Brain microvascular endothelial cell (primary cell): ENCODE measurements around the gene HOXB2.

ENCODE experiments used
- DNase-seq: peaks from one replicate; pipeline ENCODE4 v3.0.0-alpha.2; 2020
- H3K27ac ChIP-seq: fragments of 250-450 bp; sonication (Bioruptor Pico); 2 replicates; pipeline ENCODE4 v1.5.1; 2020; ENCODE audit warnings: mild to moderate bottlenecking, moderate library complexity
- H3K27me3 ChIP-seq: fragments of 250-450 bp; sonication (Bioruptor Pico); replicated peaks from 2 replicates; pipeline ENCODE4 v1.5.1; 2020; ENCODE audit warnings: mild to moderate bottlenecking
- H3K36me3 ChIP-seq: fragments of 250-450 bp; sonication (Bioruptor Pico); replicated peaks from 2 replicates; pipeline ENCODE4 v1.5.1; 2020; ENCODE audit warnings: mild to moderate bottlenecking
- H3K4me3 ChIP-seq: 2 replicates; pipeline ENCODE4 v1.5.1; 2011; ENCODE audit warnings: low read depth, mild to moderate bottlenecking, control low read depth, low read length, moderate library complexity
- CTCF ChIP-seq: IDR thresholded peaks from 2 replicates; pipeline ENCODE4 v1.5.1; 2011; ENCODE audit warnings: low read depth, mild to moderate bottlenecking, moderate library complexity, low read length, control low read depth, inconsistent platforms; ENCODE audit errors: missing control alignments
- in situ Hi-C: cut with HindIII; loops from 2 replicates; pipeline ENCODE4 v1.10.0; 2017; ENCODE audit warnings: low sequenced_read_pairs, low pct_ligation_motif_present

HOXB2 gene

DNA sequence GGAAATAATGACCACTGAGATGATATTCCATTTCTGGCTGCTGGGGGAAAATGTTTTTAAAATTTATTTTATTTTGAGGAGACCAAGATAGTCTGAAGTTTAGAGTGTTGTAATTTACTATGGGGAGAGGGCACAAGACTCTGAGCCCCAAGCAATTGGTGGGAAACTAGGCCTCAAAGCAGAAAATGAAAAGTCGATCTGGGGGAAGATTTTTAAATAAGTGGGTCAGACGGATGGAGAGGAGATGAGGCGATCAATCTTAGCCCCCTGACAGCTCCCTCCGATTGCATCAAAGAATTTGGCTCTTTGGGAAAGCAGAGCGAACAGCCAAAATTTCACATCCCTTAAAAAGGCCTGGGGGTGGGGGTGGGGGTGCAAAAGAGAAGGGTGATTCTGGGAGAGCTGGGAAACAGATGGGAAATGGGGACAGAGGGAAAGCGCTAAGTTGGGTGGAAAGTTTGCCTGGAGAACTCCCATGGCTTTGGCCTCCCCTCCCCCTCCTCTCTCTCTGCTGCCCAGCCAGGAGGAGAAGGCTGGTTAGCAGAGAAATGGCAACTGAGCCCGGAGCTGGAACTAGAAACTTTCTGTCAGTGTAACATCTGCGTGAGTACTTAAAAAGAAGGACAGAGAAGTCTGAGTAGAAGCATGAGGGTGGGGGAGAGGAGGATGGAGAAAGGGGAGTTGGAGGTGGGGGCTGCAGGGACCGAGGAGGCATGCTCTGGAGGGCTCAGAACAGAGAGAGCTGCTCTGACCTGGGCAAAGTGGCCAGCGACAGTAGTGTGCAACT is 1.4 kb upstream of the HOXB2 start:
- Histone ChIP-seq H3K36me3 (no peaks in the 10 kb centered on the region), H3K4me3 (peak overlapping the region; percentile 17), H3K27me3 (peaks cover 88% of the 10 kb centered on the region), H3K27ac (no peak overlapping the region)
- DNase-seq = no peak
- TF ChIP-seq CTCF = no peak
- in situ Hi-C loops = no loop called here

- no peak overlapping the region for H3K27ac ChIP-seq
- DNase-seq = no peak
- in situ Hi-C loops = no loop called here
- no peak for TF ChIP-seq CTCF
- H3K4me3 ChIP-seq = no peak overlapping the region
- no peaks in the 10 kb centered on the region for H3K36me3 ChIP-seq
- peaks cover 91% of the 10 kb centered on the region for H3K27me3 ChIP-seq
These were observed 630 bp upstream of the HOXB2 start for GRCh38 chr17:48545539-48545938.

DNA sequence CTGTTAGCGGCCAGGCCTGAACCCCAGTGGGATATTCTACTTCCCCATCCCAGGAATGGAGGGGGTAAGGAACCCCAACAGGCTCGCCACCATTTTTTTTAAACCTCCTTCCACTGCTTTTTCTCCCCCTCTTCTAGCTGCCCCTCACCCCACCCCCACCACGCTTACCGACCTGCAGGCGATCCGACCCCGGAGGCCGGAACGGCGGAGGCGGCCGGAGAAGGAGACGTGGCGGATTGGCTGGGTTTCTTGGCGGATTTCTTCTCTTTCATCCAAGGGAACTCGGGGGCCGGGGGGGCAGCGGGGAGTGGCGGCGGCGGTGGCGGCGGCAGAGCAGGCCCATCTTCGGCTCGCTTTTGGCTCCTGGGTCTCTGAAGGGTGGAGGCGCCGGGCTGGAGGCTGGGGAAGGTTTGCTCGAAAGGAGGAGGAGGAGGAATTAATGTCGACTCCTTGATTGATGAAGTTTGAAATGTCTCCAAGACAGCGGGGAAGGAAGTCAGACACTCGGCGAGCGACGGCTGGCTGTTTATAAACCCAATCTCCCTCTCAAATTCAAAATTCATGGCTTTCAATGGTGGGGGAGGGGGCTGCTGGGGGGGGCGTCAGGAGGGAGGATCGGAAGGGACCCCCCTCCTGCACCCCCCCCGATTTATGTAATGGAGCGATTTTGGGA is 424 bp downstream of the HOXB2 start:
- H3K27me3 ChIP-seq = peaks cover 89% of the 10 kb centered on the region
- no peak overlapping the region for H3K27ac ChIP-seq
- H3K36me3 ChIP-seq = no peaks in the 10 kb centered on the region
- TF ChIP-seq CTCF = no peak
- DNase-seq = no peak
- peak overlapping the region; percentile 75 for H3K4me3 ChIP-seq
- in situ Hi-C loops = no loop called here

- in situ Hi-C loops = no loop called here
- no peak for DNase-seq
These were observed 1.0 kb downstream of the HOXB2 start for GRCh38 chr17:48543854-48544348.

DNA sequence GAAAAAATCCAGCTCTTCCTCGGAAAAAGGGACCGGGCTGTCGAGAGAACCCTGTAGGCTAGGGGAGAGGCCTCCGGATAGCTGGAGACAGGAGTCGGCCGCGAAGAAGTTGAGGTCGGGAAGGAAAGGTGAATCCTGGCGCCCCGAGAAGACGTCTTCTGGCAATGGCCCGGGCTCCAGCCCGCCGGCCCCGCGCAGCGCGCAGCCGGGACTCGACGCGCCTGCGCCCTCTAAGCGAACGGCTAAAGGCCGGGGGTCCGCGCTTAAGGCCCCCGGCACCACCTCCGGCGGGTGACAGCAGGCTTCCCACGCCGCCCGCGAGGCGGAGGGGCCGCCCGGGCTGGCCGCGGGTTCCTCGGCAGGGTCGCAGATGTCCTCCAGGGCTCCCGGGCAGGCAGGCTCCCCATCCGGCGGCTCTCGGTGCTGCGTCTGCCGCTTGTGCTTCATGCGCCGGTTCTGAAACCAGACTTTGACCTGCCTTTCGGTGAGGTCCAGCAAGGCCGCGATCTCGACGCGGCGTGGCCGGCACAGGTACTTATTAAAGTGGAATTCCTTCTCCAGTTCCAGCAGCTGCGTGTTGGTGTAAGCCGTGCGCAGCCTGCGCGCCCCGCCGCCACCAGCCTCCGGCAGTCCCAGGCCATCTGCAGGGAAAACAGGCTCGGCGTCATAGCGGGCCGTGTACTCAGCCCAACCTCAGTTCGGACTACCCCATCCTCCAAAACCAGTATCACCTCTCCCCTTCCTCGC is 1.6 kb downstream of the HOXB2 start:
- H3K4me3 ChIP-seq = peak overlapping the region; percentile 75
- TF ChIP-seq CTCF = no peak
- in situ Hi-C loops = no loop called here
- H3K27me3 ChIP-seq = peaks cover 81% of the 10 kb centered on the region
- H3K27ac ChIP-seq = no peak overlapping the region
- no peaks in the 10 kb centered on the region for H3K36me3 ChIP-seq
- peak; percentile 4 for DNase-seq

More at GRCh38 chr17:48543854-48544348, 1.0 kb downstream of the HOXB2 start:
- Histone ChIP-seq H3K4me3 (peak overlapping the region; percentile 75), H3K27ac (no peak overlapping the region), H3K36me3 (no peaks in the 10 kb centered on the region), H3K27me3 (peaks cover 87% of the 10 kb centered on the region)
- no peak for TF ChIP-seq CTCF
